Dermis microvascular lymphatic vessel endothelial cell (primary cell): ENCODE results near the gene CPNE6. TPM values are rescaled to one million over a fixed set of nuclear protein-coding genes. Genes with fewer than 3 reads are reported as not detected.
"Not testable (repeated sequence)": the region's sequence is repeated elsewhere in the genome, so short reads cannot be mapped to it uniquely, and the experiment has no call there.

Experiments
- DNase-seq, 2 donors: peaks; one replicate each; pipeline versions ENCODE4 v3.0.0 to v3.0.0-alpha.2; 2010; ENCODE audit warnings: low read depth in 2 of 2
- total RNA-seq: library from RNA; depleted of rRNA; stranded (reverse); fragments of >200 nt; gene quantifications from 2 replicates; pipeline ENCODE4 v1.2.1, GENCODE V29; 2014

The CPNE6 gene
- not detected in 2 replicates for total RNA-seq

GRCh38 chr14:24071144-24071697 is at the start of gene CPNE6:
Gene CPNE6 (plus strand): TSS chr14:24071562. CDS start chr14:24072937, 1,375 bp downstream.
- DNase-seq = no peak

- DNase-seq = not testable (repeated sequence)
Measured at GRCh38 chr14:24024939-24025418, 46.4 kb upstream of the CPNE6 start.

- DNase-seq = not testable (repeated sequence)
Measured at GRCh38 chr14:24029687-24030086, 41.7 kb upstream of the CPNE6 start.

- DNase-seq = not testable (repeated sequence)
Measured at GRCh38 chr14:24031331-24031730, 40.0 kb upstream of the CPNE6 start.

- no peak for DNase-seq
Measured at GRCh38 chr14:24032727-24033418, 38.5 kb upstream of the CPNE6 start.

GRCh38 chr14:24035769-24036168 is 35.6 kb upstream of the CPNE6 start:
- not testable (repeated sequence) for DNase-seq

- peak; percentile 43 to 70 for DNase-seq
Measured at GRCh38 chr14:24036169-24036962, 35.0 kb upstream of the CPNE6 start.

GRCh38 chr14:24036963-24037657 is 34.3 kb upstream of the CPNE6 start:
- not testable (repeated sequence) for DNase-seq

- no peak for DNase-seq
Measured at GRCh38 chr14:24037658-24038037, 33.7 kb upstream of the CPNE6 start.

GRCh38 chr14:24038686-24039085 is 32.7 kb upstream of the CPNE6 start:
- no peak for DNase-seq

GRCh38 chr14:24040692-24041091 is 30.7 kb upstream of the CPNE6 start:
- DNase-seq = no peak

- DNase-seq = no peak
Measured at GRCh38 chr14:24042746-24043145, 28.6 kb upstream of the CPNE6 start.

- not testable (repeated sequence) for DNase-seq
Measured at GRCh38 chr14:24049002-24049401, 22.4 kb upstream of the CPNE6 start.

GRCh38 chr14:24050753-24051152 is 20.6 kb upstream of the CPNE6 start:
- not testable (repeated sequence) for DNase-seq

GRCh38 chr14:24051176-24051788 is 20.1 kb upstream of the CPNE6 start:
- DNase-seq = no peak

- DNase-seq = peak; percentile 4 to 57
Measured at GRCh38 chr14:24051789-24052655, 19.3 kb upstream of the CPNE6 start, which contains the start of gene CARMIL3. Gene CARMIL3 (plus strand): TSS chr14:24052009. CDS start chr14:24052154, 145 bp downstream.

- no peak for DNase-seq
Measured at GRCh38 chr14:24052656-24053547, 18.5 kb upstream of the CPNE6 start.

- no peak for DNase-seq
Measured at GRCh38 chr14:24053548-24054323, 17.6 kb upstream of the CPNE6 start.
